C4-2B (cell line): Measurements from ENCODE around the gene SSC5D.

Experiments used
- CTCF ChIP-seq: fragments of 450-650 bp; conservative IDR thresholded peaks from 2 replicates; pipeline ENCODE4 v1.5.1; 2017; ENCODE audit warnings: mild to moderate bottlenecking
- ZFX ChIP-seq: fragments of 450-650 bp; IDR thresholded peaks from 2 replicates; pipeline ENCODE4 v1.6.1; 2017

GRCh38 chr19:55530996-55531395, 42.8 kb downstream of the SSC5D start:
- no peak for TF ChIP-seq CTCF
- TF ChIP-seq ZFX, result no peak
